GM21825 (cell line): ENCODE results near the gene DPYD.

Source experiments
- ATAC-seq: cut with Tn5 transposase; IDR thresholded peaks from one replicate; pipeline ENCODE4 v1.9.1; 2021; ENCODE audit warnings: mild to moderate bottlenecking, moderate library complexity; ENCODE audit not compliant: unreplicated experiment

The DPYD gene

DNA sequence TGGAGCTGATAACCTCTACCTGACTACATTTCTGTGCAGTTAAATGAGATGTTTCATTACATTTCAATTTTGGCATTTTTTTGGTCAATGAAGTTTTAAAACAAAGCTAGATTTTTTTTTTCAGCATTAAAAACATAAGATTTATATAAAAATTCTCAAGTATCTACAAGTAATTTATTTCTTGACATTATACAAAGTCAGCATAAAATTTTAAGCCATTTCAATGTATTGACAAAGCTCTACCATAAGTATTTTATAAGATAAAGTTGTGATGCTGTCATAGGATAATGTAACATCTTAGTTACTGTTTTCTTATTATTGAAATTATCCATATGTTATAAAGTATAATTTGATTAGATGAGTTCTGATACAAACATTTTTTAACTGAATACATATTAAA lies 847.7 kb downstream of the DPYD start:
- ATAC-seq: no peak

GRCh38 chr1:97071173-97071572 lies 849.7 kb downstream of the DPYD start:
- ATAC-seq: no peak

DNA sequence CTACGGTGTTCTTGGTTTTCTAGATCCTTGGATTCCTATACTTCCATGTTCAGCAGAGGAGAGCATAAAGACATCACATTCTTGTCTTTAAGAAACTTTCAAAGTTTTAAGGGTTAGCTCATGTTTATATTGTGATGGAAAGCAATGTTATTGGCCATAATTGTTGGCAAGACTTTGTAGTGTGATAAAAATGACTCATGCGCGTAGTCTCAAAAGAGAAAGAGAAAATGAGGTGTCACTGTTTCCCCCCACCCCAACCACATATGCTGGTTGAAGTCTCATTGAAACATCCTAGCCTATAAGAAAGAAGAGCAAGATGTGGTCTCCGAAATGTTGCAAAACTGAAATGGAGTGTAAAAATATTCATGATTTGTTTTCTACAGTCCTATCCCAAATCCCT lies 850.5 kb downstream of the DPYD start:
- no peak for ATAC-seq

GRCh38 chr1:97069312-97069711 lies 851.5 kb downstream of the DPYD start:
- ATAC-seq: no peak

DNA sequence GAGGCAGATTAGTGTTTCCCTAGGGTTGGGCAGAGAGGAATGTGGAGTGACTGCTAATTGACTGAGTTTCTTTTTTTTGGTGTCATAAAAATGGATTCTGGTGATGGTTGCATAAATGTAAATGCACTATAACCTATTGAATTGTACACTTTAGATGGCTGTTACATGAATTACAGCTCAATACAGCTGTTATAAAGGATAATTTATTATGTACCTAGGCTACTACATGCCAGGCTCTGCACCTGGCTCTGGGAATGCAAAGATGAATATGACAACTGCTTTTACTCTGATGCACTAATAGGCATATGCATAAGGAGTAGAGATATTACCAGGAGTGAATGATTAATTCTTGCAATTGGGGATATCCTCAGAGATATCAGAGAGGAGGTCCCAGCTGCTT lies 854.0 kb downstream of the DPYD start:
- no peak for ATAC-seq

DNA sequence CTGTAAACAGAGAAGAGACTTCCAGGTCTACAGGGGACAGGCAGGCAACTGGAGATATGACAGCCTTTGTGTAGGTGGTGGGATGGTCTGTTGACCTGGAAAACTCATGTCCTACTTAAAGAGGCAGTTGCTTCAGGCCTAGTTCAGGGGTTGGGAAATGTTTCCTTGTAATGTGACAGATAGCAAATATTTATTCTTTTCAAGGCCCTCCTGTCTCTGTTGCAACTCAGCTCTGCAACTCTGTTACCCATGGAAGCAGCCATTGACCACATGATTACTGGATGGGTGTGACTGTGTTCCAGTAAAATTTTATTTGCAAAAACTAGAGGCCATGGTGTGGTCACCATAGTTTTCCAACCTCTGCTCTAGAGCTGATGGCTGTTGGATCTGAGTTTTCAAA lies 857.3 kb downstream of the DPYD start:
- ATAC-seq: no peak

GRCh38 chr1:97061604-97062003 lies 859.2 kb downstream of the DPYD start:
- no peak for ATAC-seq

GRCh38 chr1:97056386-97056785 lies 864.4 kb downstream of the DPYD start:
- no peak for ATAC-seq

GRCh38 chr1:97053268-97053667 lies 867.6 kb downstream of the DPYD start:
- no peak for ATAC-seq

DNA sequence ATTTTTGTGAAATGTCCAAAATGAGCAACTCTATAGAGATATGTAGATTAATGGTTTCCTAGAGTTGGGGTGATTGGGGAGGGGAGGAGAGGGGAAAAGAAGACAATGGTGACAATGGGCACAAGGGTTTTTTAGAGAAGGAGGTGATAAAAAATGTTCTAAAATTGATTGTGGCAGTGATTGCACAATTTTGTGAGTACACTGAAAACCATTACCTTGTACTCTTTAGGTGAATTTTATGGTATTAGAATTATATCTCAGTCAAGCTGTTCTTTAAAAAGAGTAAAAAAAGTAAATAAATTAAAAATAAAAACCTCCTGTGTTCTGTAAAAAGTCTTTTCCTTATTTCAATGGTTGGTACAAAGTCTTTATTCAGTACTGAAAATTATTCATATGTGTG lies 869.0 kb downstream of the DPYD start:
- no peak for ATAC-seq

GRCh38 chr1:97050506-97050905 lies 870.3 kb downstream of the DPYD start:
- ATAC-seq: no peak

DNA sequence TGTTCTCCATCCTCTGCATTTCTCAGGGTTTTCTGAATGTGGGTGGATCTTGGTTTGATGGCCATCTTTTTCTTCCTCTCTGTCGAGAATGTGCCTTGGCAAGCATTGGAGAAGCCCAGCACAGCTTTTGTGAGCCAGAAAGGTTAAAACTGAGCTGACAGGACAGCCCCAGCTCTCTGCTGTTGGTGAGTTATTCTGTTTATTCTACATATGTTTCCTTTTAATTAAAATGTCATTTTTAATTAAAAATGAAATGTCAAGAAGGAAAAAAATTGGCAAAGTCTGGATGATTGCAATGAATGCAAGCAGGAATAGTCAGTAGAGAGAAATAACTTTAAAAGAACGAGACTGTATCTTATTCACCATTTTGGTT lies 873.4 kb downstream of the DPYD start:
- no peak for ATAC-seq

DNA sequence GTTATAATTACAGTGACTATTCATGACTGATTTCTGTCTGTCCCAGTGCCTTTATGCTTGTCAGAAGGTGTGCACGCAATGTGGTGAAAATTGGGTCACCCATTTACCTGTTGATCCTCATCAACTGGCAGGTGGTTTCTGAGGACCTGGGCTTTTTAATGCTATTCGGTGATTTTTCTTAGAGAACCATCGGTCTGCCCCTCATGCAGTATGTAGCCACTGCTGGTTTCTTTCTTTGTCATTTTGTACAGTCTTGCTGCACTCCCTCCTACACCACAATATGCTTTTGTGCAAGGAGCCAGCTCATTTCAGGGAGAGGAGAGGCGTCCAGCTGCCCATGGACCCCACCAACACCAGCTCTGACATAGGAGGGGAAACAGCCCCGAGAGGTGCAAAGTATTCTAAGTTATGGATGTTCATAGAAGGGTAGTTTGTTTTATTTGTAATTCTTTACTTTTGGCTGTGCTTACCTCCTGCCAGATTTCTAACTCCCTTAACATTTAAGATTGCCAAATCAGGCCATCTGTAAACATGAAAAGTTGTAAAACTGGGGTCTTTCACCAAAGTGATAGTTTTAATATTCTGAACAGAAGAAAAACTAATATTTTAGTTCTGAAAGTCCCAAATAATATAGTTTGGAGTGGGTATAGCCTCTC lies 873.9 kb downstream of the DPYD start:
- no peak for ATAC-seq

DNA sequence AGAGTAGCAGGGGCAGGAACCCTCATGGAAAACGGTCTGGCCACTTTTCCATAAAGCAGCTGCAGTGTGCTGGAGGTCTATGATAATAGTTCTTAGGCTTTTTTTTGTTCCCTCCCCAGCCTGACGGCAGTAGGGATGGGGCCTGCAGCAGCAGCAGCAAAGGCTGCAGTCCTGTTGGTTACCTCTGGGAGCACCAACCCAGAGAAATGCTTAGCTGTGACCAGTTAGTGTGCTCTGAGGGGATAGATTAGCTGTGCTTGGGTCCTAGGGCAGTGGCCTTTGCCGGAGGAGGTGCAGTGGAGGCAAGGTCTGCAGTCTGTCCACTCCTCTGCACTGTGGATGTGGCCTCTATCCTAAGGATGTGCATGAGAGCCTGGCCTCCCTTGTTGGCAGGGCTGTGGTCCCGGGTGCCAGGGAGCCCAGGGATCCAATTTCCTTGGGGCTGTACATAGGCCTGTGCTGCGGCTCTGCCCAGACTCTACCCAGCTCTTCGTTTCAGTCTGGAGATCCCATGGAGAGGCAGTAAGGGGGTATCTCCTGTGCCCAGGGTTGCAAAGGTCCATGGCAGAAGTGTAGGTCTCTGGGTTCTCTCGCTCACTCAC lies 876.6 kb downstream of the DPYD start:
- ATAC-seq: no peak

GRCh38 chr1:97042551-97042950 lies 878.3 kb downstream of the DPYD start:
- no peak for ATAC-seq

GRCh38 chr1:97041026-97041425 lies 879.8 kb downstream of the DPYD start:
- no peak for ATAC-seq

DNA sequence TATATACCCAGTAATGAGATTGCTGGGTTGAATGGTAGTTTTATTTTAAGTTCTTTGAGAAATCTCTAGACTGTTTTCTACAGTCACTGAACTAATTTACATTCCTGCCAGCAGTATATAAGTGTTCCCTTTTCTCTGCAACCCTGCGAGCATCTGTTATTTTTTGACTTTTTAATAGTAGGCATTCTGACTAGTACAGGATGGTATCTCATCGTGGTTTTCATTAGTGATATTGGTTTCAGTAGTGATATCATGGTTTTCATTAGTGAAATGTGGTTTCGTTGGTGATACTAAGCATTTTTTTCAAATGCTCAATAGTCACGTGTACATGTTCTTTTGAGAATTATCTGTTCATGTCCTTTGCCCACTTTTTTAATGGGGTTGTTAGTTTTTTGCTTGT lies 882.4 kb downstream of the DPYD start:
- ATAC-seq: no peak

GRCh38 chr1:97034651-97035050 lies 886.2 kb downstream of the DPYD start:
- ATAC-seq: no peak

- no peak for ATAC-seq
Measured at GRCh38 chr1:97033949-97034348, 886.9 kb downstream of the DPYD start.
